Activated CD8-positive, alpha-beta memory T cell treated with anti-CD3 and anti-CD28 coated beads for 1 hour (primary cell): ENCODE data around the gene THSD4.
A peak's percentile ranks its signal among the peaks of the same experiment; 100 is the strongest.

Experiments used
- DNase-seq, 2 donors: peaks; one replicate each; pipeline ENCODE4 v3.0.0-alpha.2; 2020; ENCODE audit warnings: low read depth in 1 of 2; ENCODE audit errors: extremely low read depth in 1 of 2

THSD4 gene

DNA sequence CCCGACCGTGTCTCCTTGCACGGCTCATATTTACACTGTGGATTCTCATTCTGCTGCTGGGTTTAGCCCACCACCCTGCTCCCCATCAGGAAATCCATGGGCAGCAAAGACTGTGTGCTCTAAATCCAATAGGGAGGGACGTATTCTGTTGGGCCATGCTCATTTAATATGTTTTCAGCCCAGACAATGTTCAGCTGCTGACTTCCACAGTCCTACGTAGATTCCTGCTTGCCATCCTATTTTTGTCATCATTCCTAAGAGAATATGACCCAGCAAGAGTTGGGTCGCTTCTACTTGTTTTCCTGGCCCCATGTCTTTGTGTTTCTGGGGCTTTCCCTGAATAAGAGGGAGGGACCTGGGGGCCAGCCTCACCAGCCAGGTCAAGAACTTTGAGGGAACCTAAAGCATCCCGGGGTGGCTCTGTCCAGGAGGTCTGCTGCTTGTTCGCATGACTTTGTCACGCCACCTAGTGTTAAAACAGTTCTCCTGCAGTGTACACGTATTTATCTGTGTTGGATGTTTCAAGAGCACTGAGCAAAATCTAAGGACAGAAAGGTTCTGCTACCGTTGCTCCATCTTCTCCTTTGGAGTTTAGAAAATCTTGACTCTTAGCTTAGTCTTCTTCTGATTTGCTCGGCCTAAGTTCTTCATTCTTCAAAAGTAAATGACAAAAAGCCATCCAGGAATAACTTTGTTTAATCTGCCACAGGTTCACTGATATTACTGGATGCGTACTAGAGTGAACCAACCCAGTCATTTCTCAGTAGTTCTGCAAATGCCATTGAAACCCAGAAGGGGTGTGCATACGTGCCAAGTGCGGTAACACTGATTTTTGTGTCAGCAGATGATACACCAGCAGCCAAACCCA, 615.2 kb downstream of the THSD4 start:
- DNase-seq = peak in 1 of 2 donors; percentile 2

DNA sequence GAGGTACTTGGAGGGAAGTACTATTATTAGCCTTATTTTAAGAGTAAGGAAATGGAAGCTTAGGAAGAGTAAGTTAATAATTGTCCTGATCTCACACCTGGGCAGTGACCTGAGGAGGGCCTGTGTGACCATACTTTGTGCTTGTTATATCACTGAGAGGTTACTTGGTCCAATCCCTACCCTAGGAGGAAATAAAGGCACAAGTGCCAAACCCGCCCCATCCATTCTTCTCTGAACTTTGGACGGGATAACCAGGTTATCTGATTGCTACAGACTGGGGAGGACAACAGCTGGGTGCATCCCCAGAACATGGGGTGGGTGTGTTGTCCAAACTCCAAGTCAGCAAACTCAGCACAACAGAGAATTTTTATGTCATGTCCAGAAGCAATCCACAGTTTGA, 617.4 kb downstream of the THSD4 start:
- DNase-seq = no peak

DNA sequence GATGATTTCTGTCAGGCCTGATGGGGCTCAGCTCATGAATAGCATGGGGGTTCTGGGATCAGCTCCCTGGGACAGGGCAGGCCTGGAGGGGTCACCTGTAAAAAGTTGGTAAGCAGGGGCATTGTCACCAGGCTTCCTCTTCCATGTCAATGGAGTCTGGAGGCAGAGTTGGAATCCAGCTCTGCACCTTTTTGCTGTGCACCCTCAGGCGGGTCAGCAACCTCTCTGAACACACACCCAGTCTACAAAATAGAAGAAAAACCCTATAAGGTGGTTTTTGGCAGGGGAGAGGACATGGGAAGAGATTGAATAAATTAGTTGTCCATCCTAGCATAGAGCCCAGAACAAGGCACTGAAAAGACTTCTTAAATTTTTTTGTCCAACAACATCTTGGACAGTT, 617.9 kb downstream of the THSD4 start:
- DNase-seq = no peak

DNA sequence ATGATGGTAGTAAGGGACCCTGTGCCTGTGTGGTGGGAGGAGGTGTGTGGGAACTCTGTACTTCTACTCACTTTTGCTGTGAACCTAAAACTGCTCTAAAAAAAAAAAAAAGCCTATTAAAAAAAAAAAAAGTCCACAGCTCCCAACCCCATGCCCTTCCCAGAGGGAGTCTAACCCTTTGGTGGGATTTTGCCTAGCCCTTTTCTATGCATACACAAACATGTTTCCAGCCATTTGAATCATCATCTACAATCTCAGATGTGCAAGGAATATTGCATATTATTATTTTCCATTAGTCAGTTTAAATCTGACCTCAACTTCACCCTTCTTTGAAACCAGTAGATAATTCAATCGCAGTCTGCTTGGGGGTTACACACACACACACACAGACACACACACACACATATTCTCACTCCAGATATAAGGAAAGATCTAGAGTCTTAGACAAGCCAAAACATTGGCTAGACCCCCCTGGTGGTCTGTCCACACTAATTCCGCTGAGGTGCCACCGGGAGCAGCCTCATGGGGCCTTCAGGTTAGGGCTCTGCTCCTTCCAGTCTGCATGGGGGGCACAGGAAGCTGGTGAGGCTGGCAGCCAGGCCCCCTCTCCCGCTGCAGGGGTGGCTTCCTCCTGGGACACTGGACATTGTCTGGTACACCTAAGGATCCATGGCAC, 619.6 kb downstream of the THSD4 start:
- no peak for DNase-seq

DNA sequence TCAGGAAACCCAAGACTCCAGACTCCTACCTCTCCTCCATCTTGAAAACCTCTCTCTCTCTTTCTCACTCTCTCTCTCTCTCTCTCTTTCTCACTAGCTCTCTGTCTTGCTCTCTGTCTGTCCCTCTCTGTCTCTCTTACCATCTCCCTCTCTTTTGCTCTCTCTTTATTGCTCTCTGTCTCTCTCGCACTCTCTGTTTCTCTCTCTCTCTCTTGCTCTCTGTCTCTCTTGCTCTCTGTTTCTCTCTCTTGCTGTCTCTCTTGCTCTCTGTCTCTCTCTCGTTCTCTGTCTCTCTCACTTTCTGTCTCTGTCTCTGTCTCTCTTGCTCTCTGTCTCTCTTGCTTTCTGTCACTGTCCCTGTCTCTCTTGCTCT, 620.1 kb downstream of the THSD4 start:
- no peak for DNase-seq

DNA sequence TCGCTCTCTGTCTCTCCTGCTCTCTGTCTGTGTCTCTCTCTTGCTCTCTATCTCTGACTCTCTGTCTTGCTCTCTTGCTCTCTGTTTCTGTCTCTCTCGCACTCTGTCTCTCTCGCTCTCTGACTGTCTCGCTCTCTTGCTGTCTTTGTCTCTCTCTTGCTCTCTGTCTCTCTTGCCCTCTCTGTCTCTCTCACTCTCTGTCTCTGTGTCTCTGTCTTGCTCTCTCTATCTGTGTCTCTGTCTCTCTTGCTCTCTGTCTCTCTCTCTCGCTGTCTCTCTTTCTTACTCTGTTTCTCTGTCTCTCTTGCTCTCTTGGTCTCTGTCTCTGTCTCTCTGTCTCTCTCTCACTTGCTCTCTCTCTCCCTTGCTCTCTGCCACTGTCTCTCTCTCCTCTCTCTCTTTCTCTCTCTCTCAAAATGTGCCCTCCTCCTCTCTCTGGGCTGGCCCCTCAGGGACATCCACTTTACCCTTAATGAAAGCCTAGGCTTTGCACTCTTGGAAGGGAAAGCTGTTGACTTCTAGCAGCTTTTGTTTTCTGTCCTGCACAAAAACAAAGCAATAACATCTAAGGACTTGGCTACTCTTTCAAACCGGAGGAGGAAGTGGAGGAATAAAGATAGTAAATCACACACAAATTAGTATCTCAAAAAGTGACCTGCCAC, 621.1 kb downstream of the THSD4 start:
- DNase-seq = no peak

DNA sequence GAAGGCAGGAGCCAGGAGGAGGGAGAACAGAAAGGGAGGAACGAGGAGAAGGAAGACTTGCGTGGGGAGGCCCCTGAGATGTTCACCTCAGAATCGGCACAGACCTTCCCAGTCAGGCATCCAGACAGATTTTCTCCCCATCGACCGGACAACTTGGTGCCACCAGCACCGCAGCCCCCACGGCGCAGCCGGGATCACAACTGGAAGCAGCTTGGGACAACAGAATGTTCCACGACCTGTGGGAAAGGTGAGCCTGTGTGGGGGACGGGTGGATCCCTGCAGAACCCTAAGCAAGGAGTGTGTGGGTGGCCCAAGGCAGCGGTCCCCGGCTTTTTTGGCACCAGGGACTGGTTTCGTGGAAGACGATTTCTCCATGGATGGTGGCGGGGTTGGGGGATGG, 622.5 kb downstream of the THSD4 start:
- DNase-seq = no peak

DNA sequence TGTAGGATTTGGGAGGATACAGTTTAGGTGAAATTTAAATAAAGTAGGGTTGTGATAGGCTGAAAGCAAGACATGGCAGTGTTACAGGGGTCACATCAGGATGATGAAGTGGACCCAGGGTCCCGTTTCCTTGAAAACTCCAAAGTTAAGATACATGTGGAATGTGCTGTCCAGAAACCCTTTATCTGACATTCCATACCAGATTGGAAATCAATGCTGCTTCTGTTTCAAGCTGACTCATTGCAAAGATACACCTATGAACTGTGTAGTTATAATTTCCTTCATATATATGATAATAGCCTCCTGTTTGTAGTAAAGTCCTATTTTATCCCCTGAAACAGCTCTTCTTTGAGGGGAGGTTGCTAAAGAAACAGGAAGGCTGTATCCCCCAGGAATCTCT, 624.1 kb downstream of the THSD4 start:
- no peak for DNase-seq

DNA sequence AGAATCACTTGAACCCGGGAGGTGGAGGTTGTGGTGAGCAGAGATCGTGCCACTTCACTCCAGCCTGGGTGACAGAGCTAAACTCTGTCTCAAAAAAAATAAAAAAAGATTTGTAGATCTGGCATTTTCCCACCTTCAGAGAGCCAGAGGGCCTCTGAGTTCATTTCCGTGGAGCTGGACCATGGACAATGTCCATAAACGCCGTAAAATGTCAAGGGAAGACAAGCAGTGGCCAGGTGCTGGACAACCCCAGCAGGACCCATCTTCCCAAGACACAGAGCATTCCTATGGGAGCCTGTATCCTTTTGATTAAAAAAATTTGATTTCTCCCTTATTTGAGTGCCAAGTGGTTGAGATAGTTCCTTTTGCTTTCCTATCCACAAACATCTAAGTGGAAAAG, 627.7 kb downstream of the THSD4 start:
- DNase-seq = no peak

DNA sequence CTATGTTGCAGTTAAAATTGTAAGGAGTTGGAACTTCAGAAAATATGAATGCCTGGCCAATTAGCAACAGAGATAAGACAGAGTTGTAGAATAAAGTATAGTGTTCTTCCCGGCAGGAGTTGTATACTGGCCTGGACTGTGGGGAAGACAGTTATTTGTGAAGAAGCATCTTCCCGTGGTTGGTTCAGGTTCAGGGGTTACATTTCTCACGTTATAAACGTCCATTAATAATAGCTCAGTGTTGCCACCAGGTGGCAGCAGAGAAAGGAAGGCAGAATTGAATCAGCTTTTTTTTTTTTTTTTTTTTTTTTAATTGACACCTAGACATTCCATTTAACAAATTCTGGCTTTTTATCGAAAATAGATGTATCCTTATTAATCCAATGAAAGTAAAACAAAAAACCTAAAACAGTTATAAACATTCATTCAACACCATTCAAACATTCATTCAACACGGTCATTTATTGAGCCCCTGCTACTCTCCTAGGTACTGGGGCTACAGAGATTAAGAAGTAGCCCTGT, 628.7 kb downstream of the THSD4 start:
- DNase-seq = peak; percentile 9 to 39

DNA sequence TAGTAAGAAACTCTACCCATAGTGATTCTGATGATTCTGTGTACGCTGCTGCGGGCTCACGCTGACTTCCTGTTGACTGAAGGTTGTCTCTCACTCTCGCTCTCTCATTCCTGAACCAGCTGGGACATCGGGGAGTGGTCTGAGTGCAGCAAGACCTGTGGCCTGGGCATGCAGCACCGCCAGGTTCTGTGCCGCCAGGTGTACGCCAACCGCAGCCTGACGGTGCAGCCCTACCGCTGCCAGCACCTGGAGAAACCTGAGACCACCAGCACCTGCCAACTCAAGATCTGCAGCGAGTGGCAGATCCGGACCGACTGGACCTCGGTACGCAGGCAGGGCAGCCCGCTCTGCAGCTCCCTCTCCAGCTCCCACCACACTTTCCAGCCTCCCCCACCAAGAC, 631.4 kb downstream of the THSD4 start:
- no peak for DNase-seq

DNA sequence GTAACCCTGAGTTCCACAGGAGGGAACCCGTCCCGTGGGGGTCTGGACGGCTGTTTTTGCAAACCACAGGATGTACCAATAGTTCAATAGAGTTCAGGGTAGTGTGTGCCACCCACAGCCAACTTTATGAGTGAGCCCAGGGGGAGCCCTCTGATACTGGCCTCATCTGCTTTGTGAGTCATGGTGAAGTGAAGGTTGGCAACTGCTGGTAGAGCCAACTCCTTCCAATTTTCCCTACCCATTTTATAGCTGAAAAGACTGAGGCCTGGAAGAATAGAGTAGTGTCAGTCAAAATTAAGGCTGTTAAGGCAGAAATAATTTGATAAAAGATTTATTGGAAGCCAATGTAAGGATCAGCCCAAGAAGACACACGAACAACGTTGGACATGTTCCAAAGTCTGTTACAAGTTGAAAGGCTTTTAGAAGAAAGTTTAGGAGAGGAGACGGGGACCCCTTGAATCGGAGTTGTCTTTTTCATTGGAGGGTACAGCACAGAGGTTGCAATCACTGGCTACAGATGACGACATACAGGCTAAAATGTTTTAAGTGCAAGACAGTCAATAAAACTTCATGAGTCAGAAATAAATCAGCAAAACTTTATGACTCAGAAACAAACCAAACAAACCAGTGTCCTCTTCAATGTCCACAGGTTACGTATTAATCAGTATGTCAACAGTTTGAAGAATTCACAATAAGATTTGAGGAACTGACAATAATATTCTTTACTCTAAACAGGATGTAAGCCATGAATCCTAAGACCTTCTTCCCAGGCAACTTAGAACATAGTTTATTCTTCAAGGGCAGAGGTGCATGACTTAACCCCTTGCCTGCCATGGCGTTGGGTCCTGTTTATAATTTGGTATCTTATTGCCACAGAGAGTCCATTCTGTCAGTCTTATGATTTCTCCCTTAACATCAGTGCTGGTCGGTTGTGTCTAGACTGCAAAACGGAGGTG, 632.1 kb downstream of the THSD4 start:
- no peak for DNase-seq

DNA sequence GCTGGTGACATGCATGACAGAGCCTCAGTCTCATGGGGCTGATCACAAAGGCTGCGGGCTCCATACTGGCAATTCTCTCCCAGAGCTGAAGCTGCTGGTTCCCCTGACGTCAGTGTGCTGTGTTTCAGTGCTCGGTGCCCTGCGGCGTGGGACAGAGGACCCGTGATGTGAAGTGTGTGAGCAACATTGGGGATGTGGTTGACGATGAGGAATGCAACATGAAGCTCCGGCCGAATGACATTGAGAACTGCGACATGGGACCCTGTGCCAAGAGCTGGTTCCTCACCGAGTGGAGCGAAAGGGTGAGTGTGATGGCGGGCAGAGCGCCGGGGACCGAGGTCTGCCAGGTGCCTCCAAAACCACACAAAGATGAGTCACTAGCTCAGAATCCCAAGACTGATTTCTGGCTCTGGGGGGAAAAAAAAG, 633.0 kb downstream of the THSD4 start:
- DNase-seq = no peak

DNA sequence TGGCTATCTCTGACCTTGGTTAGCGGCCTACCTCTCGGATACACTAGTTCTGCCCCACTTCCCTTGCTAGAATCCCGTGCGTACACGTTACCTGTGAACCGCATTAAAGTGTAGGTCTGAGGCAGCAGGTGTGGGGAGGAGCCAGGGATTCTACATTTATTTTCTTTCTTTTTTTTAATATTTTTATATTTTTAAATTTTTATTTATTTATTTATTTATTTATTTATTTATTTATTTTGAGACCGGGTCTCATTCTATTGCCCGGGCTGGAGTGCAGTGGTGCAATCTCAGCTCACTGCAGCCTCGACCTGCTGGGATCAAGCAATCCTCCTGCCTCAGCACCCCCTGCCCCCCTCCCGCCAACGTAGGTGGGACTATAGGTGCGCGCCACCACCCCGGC, 634.2 kb downstream of the THSD4 start:
- DNase-seq = no peak

DNA sequence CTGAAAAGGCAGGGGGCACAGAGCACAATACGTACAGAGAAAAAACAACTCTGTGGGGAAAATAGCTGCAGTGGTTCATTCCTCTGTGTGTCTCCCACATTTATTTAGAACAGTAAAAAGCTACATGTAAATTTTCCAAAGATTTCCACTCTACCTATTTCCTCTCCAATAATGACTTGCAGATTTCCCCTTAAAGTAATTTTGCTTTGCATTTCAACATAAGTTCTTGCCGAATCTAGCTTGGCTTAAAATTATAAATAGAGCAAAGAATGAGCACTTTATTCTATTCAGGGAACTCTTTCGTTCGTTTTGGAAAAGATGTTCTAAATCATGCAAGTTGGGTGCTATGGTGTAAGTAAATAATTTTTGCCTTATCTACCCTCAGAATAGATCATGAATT, 636.9 kb downstream of the THSD4 start:
- DNase-seq = no peak

DNA sequence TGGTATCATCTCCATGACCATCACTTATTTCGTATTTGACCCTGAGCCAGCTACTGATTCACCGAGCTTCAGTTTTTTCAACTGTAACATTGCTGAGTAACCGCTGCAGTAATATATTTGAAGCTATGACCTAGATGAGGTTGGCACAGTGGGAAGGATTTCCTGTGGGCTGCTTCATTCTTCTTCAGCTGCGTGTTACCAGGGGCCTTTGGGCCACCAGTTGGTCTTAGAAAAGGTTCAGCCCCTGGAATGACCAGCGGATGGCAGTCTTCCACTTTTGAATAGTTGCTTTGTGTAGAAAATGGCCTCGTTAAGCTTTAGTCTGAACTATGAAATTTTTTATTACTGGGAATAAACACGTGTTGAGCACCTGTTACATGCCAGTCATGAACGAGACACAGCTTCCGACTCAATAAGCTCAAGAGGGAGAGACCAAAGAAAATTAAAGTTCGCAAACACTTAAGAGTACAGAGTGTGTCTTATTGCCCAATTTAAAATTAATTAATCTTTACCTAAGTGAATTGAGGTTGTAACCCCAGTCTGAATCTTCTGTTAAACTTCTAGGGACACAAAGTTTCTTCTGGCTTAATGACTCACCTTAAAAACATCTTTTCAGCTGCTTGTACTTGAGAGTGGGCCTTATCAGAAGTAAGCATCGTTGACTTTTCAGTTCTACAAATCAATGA, 637.5 kb downstream of the THSD4 start:
- DNase-seq = no peak

DNA sequence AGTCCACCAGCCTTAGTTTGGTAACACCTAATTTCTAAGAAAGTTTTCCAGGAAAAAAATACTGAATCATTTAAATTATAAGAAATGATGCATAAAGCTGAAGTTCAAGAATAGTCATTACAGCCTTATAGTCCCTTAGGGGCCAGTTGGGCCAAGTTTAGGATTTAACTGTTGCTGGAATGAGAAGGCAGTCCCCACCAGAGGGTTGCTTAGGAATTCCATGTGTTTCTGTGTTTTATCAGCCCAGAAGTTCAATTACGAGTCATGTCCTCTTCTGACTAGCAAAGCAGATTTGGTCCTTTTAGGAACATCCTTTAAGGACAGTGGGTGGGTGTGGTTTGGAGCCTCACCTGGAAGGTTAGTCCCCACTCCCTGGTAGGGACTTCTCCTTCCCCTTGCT, 638.1 kb downstream of the THSD4 start:
- DNase-seq = no peak

DNA sequence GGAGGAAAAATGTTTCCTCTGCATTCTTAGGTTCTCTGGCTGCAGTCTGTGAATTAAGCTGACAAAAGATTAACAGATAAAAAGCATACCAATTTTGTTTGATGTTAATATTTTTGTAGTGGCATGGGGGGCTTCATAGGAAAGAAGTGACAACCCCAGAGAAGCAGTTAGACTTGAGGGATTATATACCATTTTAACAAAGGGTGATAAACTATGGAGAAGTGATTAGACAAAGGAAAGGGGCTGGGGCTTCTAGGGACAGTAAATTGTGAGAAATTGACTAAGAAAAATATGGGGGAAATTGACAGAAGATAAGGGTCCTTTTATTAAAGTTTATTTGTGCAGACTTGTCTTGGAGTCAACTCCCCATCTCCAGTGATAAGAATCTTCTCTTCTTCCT, 639.4 kb downstream of the THSD4 start:
- DNase-seq = no peak

DNA sequence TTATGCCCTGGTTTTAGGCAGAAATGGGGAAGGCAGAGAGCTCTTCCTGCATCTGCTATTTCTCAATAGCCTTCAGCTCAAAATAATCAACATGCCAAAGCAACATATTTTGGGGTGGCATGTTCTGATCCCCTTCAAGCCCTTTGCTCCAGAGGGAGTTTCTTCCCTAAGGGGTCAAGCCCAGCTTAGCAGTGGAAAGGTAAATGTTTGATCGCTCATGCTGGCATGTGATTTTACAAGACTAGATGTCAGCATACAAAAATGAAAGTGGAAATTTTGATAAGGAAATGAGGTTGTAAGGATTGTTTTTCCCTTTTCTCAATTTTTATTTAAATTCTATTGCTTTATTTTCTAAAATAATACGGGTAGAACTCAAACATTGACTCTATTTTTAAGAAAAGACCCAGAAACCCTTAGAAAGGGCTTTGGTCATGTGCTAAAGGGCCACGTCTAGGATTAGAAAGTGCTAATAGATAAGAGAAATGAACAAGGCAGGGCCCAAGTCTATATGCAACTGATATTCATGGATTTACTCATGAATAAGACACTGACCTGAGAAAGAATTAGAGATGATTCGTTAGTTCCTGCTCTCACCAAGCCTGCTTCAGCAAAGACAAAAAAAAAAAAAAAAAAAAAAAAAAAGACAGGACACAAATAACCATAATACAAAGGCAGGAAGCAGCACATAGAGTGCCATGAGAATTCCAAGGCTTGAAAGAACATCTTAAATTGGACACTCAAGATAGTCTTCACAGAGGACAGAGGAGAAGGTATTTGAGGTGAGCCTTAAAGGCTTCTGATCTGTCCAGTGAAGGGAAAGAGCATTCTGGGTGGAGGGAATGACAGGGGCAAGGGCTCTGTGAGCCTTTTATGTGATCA, 640.1 kb downstream of the THSD4 start:
- DNase-seq = no peak
